Ishikawa (cell line): Measurements from ENCODE around the gene ZNF165.

Experiments used
- CEBPB ChIP-seq: IDR thresholded peaks from 2 replicates; pipeline ENCODE4 v1.6.1; 2012
- CREB1 ChIP-seq: IDR thresholded peaks from 2 replicates; pipeline ENCODE4 v1.6.1; 2012; ENCODE audit warnings: low read depth
- EGR1 ChIP-seq: IDR thresholded peaks from 2 replicates; pipeline ENCODE4 v1.6.1; 2012
- EP300 ChIP-seq: IDR thresholded peaks from 2 replicates; pipeline ENCODE4 v1.6.1; 2012; ENCODE audit warnings: borderline replicate concordance
- FOXM1 ChIP-seq: IDR thresholded peaks from 2 replicates; pipeline ENCODE4 v1.6.1; 2012; ENCODE audit warnings: low read depth, borderline replicate concordance
- NFIC ChIP-seq: IDR thresholded peaks from 2 replicates; pipeline ENCODE4 v1.6.1; 2012
- RAD21 ChIP-seq: IDR thresholded peaks from 2 replicates; pipeline ENCODE4 v1.6.1; 2012; ENCODE audit warnings: low read depth
- TAF1 ChIP-seq: IDR thresholded peaks from 2 replicates; pipeline ENCODE4 v1.6.1; 2012; ENCODE audit warnings: low read depth, mild to moderate bottlenecking
- TCF12 ChIP-seq: IDR thresholded peaks from 2 replicates; pipeline ENCODE4 v1.6.1; 2012; ENCODE audit warnings: low read depth
- TEAD4 ChIP-seq: IDR thresholded peaks from 2 replicates; pipeline ENCODE4 v1.6.1; 2012
- YY1 ChIP-seq: IDR thresholded peaks from 2 replicates; pipeline ENCODE4 v1.6.1; 2012; ENCODE audit warnings: low read depth
- ZBTB7A ChIP-seq: IDR thresholded peaks from 2 replicates; pipeline ENCODE4 v1.6.1; 2012; ENCODE audit warnings: low read depth
- TF ChIP-seq, protein P1 (sequence below): IDR thresholded peaks from 2 replicates; pipeline ENCODE4 v1.6.1; 2012
- TF ChIP-seq, protein P2 (sequence below): IDR thresholded peaks from 2 replicates; pipeline ENCODE4 v1.6.1; 2012; ENCODE audit warnings: low read depth, mild to moderate bottlenecking
- TF ChIP-seq, protein P3 (sequence below): IDR thresholded peaks from 2 replicates; pipeline ENCODE4 v1.6.1; 2012

Gene ZNF165

DNA sequence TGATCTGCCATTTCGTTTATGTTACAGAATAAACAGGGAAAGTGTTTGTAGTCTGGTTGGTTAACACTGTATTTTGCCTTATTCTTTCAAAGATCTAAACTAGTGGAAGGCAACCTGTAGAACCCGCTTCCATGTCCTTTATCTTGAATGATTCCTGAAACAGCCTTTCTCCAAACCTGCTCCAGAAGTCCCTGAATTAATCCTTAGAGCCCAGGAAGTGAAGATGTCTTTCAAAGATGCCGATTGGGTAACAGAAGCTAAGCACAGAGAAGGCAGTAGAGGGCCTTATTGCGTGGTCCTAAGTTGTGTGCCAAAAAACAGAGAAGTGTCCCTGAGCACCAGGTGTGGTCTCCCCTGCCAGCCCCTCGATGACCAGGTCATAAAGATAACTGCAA is 24.9 kb downstream of the ZNF165 start:
- no peak for TF ChIP-seq NFIC
- TF ChIP-seq RAD21 = no peak
- TF ChIP-seq, protein P1, sequence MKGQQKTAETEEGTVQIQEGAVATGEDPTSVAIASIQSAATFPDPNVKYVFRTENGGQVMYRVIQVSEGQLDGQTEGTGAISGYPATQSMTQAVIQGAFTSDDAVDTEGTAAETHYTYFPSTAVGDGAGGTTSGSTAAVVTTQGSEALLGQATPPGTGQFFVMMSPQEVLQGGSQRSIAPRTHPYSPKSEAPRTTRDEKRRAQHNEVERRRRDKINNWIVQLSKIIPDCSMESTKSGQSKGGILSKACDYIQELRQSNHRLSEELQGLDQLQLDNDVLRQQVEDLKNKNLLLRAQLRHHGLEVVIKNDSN = no peak
- TF ChIP-seq EP300 = no peak

DNA sequence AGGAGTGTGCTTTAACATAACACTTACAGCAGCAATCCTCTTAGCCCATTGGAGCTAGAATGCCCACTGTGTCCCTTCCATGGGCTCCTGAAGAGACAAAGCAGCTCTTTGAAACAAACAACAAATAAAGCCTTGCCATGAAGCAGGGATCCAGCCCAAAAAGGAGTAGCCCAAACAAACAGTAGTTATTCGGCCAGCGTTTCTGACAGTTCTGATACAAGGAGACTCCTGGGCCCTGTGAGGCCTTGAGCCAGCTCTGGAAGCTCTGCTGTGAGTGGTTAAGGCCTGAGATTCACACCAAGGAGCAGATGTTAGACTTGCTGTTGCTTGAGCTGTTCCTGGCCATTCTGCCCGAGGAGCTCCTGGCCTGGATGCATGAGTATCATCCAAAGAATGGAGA is 27.1 kb downstream of the ZNF165 start:
- TF ChIP-seq CREB1 (no peak), TEAD4 (no peak), EGR1 (no peak), RAD21 (no peak), TAF1 (no peak)
- TF ChIP-seq, protein P1 = no peak
- TF ChIP-seq, protein P2, sequence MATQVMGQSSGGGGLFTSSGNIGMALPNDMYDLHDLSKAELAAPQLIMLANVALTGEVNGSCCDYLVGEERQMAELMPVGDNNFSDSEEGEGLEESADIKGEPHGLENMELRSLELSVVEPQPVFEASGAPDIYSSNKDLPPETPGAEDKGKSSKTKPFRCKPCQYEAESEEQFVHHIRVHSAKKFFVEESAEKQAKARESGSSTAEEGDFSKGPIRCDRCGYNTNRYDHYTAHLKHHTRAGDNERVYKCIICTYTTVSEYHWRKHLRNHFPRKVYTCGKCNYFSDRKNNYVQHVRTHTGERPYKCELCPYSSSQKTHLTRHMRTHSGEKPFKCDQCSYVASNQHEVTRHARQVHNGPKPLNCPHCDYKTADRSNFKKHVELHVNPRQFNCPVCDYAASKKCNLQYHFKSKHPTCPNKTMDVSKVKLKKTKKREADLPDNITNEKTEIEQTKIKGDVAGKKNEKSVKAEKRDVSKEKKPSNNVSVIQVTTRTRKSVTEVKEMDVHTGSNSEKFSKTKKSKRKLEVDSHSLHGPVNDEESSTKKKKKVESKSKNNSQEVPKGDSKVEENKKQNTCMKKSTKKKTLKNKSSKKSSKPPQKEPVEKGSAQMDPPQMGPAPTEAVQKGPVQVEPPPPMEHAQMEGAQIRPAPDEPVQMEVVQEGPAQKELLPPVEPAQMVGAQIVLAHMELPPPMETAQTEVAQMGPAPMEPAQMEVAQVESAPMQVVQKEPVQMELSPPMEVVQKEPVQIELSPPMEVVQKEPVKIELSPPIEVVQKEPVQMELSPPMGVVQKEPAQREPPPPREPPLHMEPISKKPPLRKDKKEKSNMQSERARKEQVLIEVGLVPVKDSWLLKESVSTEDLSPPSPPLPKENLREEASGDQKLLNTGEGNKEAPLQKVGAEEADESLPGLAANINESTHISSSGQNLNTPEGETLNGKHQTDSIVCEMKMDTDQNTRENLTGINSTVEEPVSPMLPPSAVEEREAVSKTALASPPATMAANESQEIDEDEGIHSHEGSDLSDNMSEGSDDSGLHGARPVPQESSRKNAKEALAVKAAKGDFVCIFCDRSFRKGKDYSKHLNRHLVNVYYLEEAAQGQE = no peak

DNA sequence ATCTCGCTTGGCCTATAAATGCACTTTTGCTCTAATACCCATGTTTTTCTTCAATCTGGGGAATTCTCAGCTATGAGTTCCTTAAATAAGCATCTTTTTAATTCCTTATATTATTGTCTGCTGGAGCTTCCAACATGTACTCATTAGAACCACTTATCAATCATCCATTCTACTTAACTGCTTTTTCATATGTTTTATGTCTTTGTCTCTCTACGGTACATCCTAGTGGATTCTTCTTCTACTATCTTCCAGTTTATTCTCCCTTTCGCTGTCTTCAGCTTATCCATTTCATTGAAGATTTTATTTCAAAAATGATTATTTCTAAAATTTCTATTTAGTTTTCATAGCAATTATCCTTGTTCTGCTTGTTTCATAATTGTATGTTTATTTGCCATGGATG is 31.6 kb downstream of the ZNF165 start:
- no peak for TF ChIP-seq CEBPB
- no peak for TF ChIP-seq TEAD4
- TF ChIP-seq, protein P2 = no peak
- TF ChIP-seq EP300 = no peak
- TF ChIP-seq TAF1 = no peak
- TF ChIP-seq YY1 = no peak
- TF ChIP-seq ZBTB7A = no peak
- no peak for TF ChIP-seq NFIC
- no peak for TF ChIP-seq FOXM1
- TF ChIP-seq, protein P3, sequence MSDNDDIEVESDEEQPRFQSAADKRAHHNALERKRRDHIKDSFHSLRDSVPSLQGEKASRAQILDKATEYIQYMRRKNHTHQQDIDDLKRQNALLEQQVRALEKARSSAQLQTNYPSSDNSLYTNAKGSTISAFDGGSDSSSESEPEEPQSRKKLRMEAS = no peak
- TF ChIP-seq RAD21 = no peak
- no peak for TF ChIP-seq TCF12
- no peak for TF ChIP-seq CREB1
- TF ChIP-seq EGR1 = no peak
- TF ChIP-seq, protein P1 = no peak

DNA sequence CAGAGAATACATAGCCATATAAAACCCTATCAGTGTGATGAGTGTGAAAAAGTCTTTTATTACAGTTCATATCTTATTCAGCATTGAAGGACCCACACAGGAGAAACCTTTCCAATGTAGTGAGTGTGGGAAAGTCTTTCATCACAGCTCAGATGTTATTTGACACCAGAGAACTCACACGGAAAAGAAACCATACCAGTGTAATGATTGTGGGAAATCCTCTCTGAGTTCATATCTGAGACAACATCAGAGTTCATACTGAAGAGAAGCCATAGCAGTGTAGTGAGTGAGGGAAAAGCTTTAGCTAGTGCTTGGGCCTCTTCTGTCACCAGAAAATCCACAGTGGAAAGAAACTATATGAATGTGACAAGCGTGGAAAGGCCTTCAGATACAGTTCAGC is 35.4 kb downstream of the ZNF165 start:
- TF ChIP-seq EGR1 (no peak), TEAD4 (no peak)

DNA sequence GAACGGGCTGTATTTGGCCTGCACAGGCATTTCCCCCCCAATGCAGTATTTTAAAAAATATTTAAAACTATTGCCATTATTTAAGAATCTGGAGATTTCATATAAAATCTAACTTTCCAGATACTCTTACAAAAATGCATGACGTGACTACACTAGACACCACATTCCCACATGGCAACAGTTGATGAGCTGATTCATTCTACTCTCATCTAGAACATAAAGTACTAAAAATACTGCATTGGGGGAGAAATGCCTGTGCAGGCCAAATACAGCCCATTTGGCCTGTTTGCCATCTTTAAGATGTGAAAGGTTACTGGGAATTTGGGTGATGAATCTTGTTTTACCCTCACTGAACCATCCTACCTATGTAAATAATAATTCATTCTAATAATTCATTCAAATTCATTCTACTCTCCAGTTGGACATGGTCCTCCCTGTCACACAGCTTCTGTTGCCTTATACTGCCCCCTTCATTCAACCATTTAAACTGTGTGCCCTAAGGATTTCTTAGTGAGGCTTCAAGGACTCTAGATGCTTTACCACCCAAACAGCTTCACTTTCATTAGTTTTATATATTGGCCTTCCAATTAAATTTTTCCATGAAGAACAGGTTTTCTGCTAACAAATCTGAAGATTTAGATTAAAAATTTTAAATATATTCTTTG is 37.1 kb downstream of the ZNF165 start:
- TF ChIP-seq, protein P3 = no peak
- TF ChIP-seq TCF12 (no peak), RAD21 (no peak), ZBTB7A (no peak), YY1 (no peak), NFIC (no peak), TEAD4 (no peak), CREB1 (no peak), TAF1 (no peak), FOXM1 (no peak), EGR1 (no peak)
- TF ChIP-seq, protein P2 = no peak
